ENCODE data around the gene VPS9D1.

VPS9D1 gene

DNA sequence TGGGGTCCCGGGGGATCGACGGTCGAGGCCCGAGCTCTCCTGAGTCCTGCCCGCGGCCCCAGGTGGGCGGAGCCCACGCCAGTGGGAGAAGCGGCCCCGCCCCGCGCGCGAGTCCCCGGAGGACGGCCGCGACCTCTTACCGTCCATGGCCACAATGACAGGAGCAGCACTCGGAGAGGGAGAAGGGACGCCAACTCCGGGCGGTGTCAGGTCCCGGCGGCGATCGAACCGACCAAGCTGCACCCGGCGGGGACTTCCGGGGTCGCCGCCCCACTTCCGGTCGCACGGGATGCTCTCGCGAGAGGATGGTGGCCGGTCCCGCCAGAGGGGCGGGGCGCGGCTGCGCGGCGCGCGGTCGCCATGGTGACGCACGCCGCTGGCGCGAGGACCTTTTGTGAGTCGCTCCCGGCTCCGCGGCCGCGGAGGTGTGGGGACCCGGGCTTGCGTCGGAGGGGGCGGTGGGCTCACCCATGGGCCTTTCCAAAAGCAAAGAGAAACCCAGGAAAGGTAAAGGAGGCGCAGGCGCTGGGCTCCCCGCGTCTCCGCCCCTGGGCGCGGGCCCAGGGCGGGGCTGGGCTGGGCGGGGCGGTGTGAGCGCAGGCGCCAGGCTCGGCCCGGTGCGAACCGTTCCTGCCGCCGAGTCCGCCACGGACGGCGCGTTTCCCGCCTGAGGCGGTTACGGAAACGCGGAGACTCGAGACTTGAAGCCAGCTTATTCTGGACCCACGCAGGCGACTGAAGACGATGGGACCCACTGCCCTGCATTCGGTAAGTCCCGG, 63.1 kb downstream of the VPS9D1 start, which contains the start of the genes CHMP1A and SPATA33:
Gene CHMP1A (minus strand): TSS at position 267 of the 779 bp plus-strand sequence. CDS start 120 bp downstream, at position 147.
Gene SPATA33 (plus strand): TSS at position 395 of the 779 bp plus-strand sequence. CDS start 76 bp downstream, at position 471.
- DNase-seq = peak; percentile 98
